RWPE2 (cell line): ENCODE results near the gene TERB1.

Experiments
- ATAC-seq: fragments of 200-7000 bp; cut with Tn5 transposase; 3 replicates; pipeline ENCODE4 v1.9.1; 2021; ENCODE audit warnings: low read depth
- DNase-seq: peaks from one replicate; pipeline ENCODE4 v3.0.0-alpha.2; 2020; ENCODE audit warnings: low spot score
- H3K27ac ChIP-seq: fragments of 450-650 bp; 2 replicates; pipeline ENCODE4 v1.5.1; 2017; ENCODE audit warnings: mild to moderate bottlenecking; ENCODE audit not compliant: poor library complexity, severe bottlenecking
- H3K27me3 ChIP-seq: fragments of 250-450 bp; sonication (Bioruptor Pico); 2 replicates; pipeline ENCODE4 v1.5.1; 2021; ENCODE audit warnings: mild to moderate bottlenecking, moderate library complexity; ENCODE audit not compliant: insufficient read depth, poor library complexity, severe bottlenecking
- H3K36me3 ChIP-seq: fragments of 250-450 bp; sonication (Bioruptor Pico); 2 replicates; pipeline ENCODE4 v1.5.1; 2020; ENCODE audit warnings: low read depth, mild to moderate bottlenecking, moderate library complexity
- H3K4me1 ChIP-seq: fragments of 250-450 bp; sonication (Bioruptor Pico); 2 replicates; pipeline ENCODE4 v1.5.1; 2021; ENCODE audit warnings: mild to moderate bottlenecking, moderate library complexity; ENCODE audit not compliant: insufficient read depth, poor library complexity, severe bottlenecking
- H3K4me3 ChIP-seq: fragments of 250-450 bp; sonication (Bioruptor Pico); 2 replicates; pipeline ENCODE4 v1.5.1; 2021; ENCODE audit warnings: mild to moderate bottlenecking, moderate library complexity; ENCODE audit not compliant: severe bottlenecking
- H3K9me3 ChIP-seq: fragments of 250-450 bp; sonication (Bioruptor Pico); 2 replicates; pipeline ENCODE4 v1.5.1; 2021; ENCODE audit warnings: mild to moderate bottlenecking, moderate library complexity; ENCODE audit not compliant: severe bottlenecking
- CTCF ChIP-seq: fragments of 450-650 bp; IDR thresholded peaks from one replicate; pipeline ENCODE4 v1.5.1; 2017; ENCODE audit warnings: mild to moderate bottlenecking, moderate library complexity; ENCODE audit not compliant: poor library complexity, severe bottlenecking

Gene TERB1

DNA sequence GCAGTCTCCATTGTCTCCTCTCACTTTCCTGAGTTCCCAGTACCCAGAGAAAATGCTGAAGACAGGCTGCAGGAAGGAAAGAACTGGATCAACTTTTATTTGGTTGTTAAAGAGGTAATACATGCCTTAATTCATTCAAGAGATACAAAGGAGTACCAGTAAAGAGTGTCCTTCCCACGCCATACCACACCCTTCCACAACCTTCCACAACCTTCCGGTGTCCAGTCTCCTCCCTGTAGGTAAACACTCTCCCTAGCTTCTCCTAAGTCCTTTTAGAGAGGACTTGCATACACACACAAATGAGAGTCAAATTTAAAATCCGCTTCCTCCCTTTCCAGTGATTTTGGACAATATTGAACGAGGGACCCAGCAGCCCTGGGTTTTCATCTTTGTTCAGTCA lies 40.0 kb upstream of the TERB1 start:
- Histone ChIP-seq H3K9me3 (no peaks in the 10 kb centered on the region), H3K4me1 (no peaks in the 10 kb centered on the region), H3K27me3 (peaks cover 28% of the 10 kb centered on the region), H3K27ac (no peak overlapping the region), H3K4me3 (no peak overlapping the region), H3K36me3 (no peaks in the 10 kb centered on the region)
- DNase-seq (no peak), ATAC-seq (no peak)
- TF ChIP-seq CTCF: no peak

DNA sequence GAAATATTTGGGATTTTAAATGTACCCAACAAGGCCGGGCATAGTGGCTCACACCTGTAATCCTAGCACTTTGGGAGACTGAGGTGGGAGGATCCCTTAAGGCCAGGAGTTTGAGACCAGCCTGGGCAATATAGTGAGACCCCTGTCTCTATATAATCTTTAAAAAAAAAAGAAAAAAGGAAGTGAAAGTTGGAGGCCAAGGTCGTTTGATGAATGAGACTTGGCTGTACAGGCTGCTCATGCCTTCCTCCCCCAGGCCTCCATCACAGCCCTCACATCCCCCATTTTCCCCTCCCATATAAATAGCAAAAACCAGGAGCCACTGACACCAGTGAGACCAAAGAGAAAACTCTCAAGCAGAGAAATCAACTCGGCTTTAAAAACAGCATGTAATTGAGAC lies 39.5 kb upstream of the TERB1 start:
- Histone ChIP-seq H3K4me3 (no peak overlapping the region), H3K27ac (no peak overlapping the region), H3K9me3 (no peaks in the 10 kb centered on the region), H3K4me1 (no peaks in the 10 kb centered on the region), H3K36me3 (no peaks in the 10 kb centered on the region), H3K27me3 (peaks cover 23% of the 10 kb centered on the region)
- TF ChIP-seq CTCF: no peak
- DNase-seq (no peak), ATAC-seq (no peak)

DNA sequence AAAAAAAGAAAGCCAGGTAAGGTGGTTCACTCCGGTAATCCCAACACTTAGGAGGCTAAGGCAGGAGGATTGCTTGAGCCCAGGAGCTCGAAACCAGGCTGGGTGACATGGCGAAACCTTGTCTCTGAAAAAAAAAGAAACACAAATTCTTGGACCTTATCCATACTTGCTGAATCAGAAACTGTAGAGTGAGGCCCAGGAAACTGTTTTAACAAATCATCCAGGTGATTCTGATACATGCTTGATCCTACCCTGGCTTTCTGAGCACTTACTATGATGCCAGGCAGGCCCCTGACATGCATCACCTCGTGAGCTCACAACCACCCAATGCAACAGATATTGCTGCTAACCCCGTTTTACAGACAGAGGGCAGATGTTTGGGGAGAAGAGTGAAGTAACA lies 33.4 kb upstream of the TERB1 start:
- DNase-seq: no peak
- ATAC-seq: no peak
- Histone ChIP-seq H3K4me1 (peaks cover 8% of the 10 kb centered on the region), H3K27ac (no peak overlapping the region), H3K4me3 (no peak overlapping the region), H3K36me3 (no peaks in the 10 kb centered on the region), H3K27me3 (no peaks in the 10 kb centered on the region), H3K9me3 (no peaks in the 10 kb centered on the region)
- no peak for TF ChIP-seq CTCF

GRCh38 chr16:66832661-66833305 lies 31.4 kb upstream of the TERB1 start:
- Histone ChIP-seq H3K27me3 (no peaks in the 10 kb centered on the region), H3K27ac (peak overlapping the region; percentile 10), H3K4me1 (peaks cover 15% of the 10 kb centered on the region), H3K36me3 (peaks cover 9% of the 10 kb centered on the region; the same call in 1 of the 2 replicates), H3K9me3 (no peaks in the 10 kb centered on the region), H3K4me3 (no peak overlapping the region)
- ATAC-seq (peak; percentile 24; the same call in 2 of the 3 replicates), DNase-seq (no peak)
- TF ChIP-seq CTCF: no peak

DNA sequence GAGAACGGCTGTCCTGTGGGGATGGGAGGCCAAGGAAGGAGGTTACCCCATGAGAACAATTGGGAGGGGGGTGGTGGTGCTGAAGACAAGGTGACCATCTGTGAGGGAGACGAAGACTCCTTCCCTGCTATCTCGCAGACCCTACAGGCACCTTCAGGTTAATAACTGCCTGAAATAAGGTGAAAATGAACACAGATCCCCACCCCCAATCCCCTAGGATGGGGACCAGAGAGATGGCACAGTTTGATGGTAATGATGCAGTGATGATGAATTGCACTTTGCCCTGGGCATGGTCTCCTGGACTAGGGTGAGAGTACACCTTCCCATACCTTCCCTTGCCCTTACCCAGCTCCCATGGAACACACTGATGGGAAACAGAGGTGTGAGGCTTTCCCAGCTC lies 30.8 kb upstream of the TERB1 start:
- ATAC-seq (no peak), DNase-seq (no peak)
- Histone ChIP-seq H3K4me3 (no peak overlapping the region), H3K4me1 (peaks cover 15% of the 10 kb centered on the region), H3K36me3 (peaks cover 12% of the 10 kb centered on the region), H3K9me3 (no peaks in the 10 kb centered on the region), H3K27me3 (no peaks in the 10 kb centered on the region), H3K27ac (peak overlapping the region; percentile 10)
- TF ChIP-seq CTCF: no peak
